ENCODE results near the gene MOSPD3. TPM values are rescaled to one million over a fixed set of nuclear protein-coding genes. Genes with fewer than 3 reads are reported as not detected.

Gene MOSPD3
- total RNA-seq = 5.3 and 7.6 TPM in 2 replicates

GRCh38 chr7:100611983-100612729, at the start of gene MOSPD3:
MOSPD3 (plus strand) TSS chr7:100612540; CDS start chr7:100612792, 252 bp downstream.

GRCh38 chr7:100573691-100574361, 38.5 kb upstream of the MOSPD3 start, which contains the start of gene SAP25:
SAP25 (minus strand) TSS chr7:100573900; CDS start chr7:100573742, 158 bp downstream.

GRCh38 chr7:100585511-100586265, 26.7 kb upstream of the MOSPD3 start, which contains the start of gene LRCH4:
LRCH4 (minus strand) TSS chr7:100586129; CDS start chr7:100586100, 29 bp downstream.

GRCh38 chr7:100586266-100587025, 25.9 kb upstream of the MOSPD3 start, which contains the start of gene FBXO24:
FBXO24 (plus strand) TSS chr7:100586328; CDS start chr7:100586626, 298 bp downstream.

GRCh38 chr7:100641463-100641859, 29.1 kb downstream of the MOSPD3 start, which contains the start of gene TFR2:
TFR2 (minus strand) TSS chr7:100641552; CDS start chr7:100641509, 43 bp downstream.

GRCh38 chr7:100655908-100656674, 43.8 kb downstream of the MOSPD3 start, which contains the start of gene ACTL6B:
ACTL6B (minus strand) TSS chr7:100656448; CDS start chr7:100656354, 94 bp downstream.

Other genes starting within 250 kb of the MOSPD3 start
- gene PILRA, start 239.1 kb upstream of the MOSPD3 start, total RNA-seq = 0.06 and 0.16 TPM in 2 replicates
- gene ZCWPW1, start 183.8 kb upstream of the MOSPD3 start, total RNA-seq = 0.94 and 1.1 TPM in 2 replicates
- gene MEPCE, start 182.7 kb upstream of the MOSPD3 start, total RNA-seq = 34.2 and 54.1 TPM in 2 replicates
- 8.6 and 17.3 TPM in 2 replicates for gene PPP1R35, start 176.0 kb upstream of the MOSPD3 start, total RNA-seq
- 0.32 and 0.38 TPM in 2 replicates for gene SPACDR, start 148.3 kb upstream of the MOSPD3 start, total RNA-seq
- 21.3 and 24.8 TPM in 2 replicates for gene TSC22D4, start 133.3 kb upstream of the MOSPD3 start, total RNA-seq
- gene NYAP1, start 128.6 kb upstream of the MOSPD3 start, total RNA-seq = 2.5 and 2.6 TPM in 2 replicates
- 25.1 and 33.2 TPM in 2 replicates for gene AGFG2, start 73.3 kb upstream of the MOSPD3 start, total RNA-seq
- not detected in 2 replicates for gene SAP25, start 38.6 kb upstream of the MOSPD3 start, total RNA-seq
- 7.3 and 8.6 TPM in 2 replicates for gene LRCH4, start 26.4 kb upstream of the MOSPD3 start, total RNA-seq
- 0.25 TPM in 1 of 2 replicates, not detected in the other for gene FBXO24, start 26.2 kb upstream of the MOSPD3 start, total RNA-seq
- gene PCOLCE, start 10.2 kb upstream of the MOSPD3 start, total RNA-seq = 0.38 and 0.49 TPM in 2 replicates
- under 0.01 and 0.57 TPM in 2 replicates for gene TFR2, start 29.0 kb downstream of the MOSPD3 start, total RNA-seq
- not detected in 2 replicates for gene ACTL6B, start 43.9 kb downstream of the MOSPD3 start, total RNA-seq
- gene GNB2, start 61.2 kb downstream of the MOSPD3 start, total RNA-seq = 79.8 and 102 TPM in 2 replicates
- 10.2 and 20.9 TPM in 2 replicates for gene GIGYF1, start 81.7 kb downstream of the MOSPD3 start, total RNA-seq
- 28.6 and 36.8 TPM in 2 replicates for gene POP7, start 93.6 kb downstream of the MOSPD3 start, total RNA-seq
- not detected in 2 replicates for gene EPO, start 107.9 kb downstream of the MOSPD3 start, total RNA-seq
- gene ZAN, start 121.1 kb downstream of the MOSPD3 start, total RNA-seq = not detected in 2 replicates
- 224 and 582 TPM in 2 replicates for gene EPHB4, start 215.0 kb downstream of the MOSPD3 start, total RNA-seq
- gene SLC12A9, start 240.2 kb downstream of the MOSPD3 start, total RNA-seq = 22.5 and 28.6 TPM in 2 replicates